Uterus (tissue), 2 donors: ENCODE data around the gene SEC14L1.
A peak's percentile ranks its signal among the peaks of the same experiment; 100 is the strongest.

Source experiments
- POLR2A ChIP-seq, 2 donors: fragments of 450-650 bp; IDR thresholded peaks; one replicate each; pipeline ENCODE4 v1.6.1; 2016; ENCODE audit warnings: antibody characterized with exemption in 2 of 2, mild to moderate bottlenecking in 1 of 2, moderate library complexity in 1 of 2
- TF ChIP-seq, protein P1 (sequence below), 4 experiments: fragments of 200-600 bp in 2 of 4; fragments of 450-650 bp in 2 of 4; sonication (generic) in 2 of 4; IDR thresholded peaks; one replicate each; pipeline ENCODE4 v1.5.1; 2016 to 2019; ENCODE audit warnings: antibody characterized with exemption in 4 of 4, mild to moderate bottlenecking in 2 of 4, moderate library complexity in 1 of 4

DNA sequence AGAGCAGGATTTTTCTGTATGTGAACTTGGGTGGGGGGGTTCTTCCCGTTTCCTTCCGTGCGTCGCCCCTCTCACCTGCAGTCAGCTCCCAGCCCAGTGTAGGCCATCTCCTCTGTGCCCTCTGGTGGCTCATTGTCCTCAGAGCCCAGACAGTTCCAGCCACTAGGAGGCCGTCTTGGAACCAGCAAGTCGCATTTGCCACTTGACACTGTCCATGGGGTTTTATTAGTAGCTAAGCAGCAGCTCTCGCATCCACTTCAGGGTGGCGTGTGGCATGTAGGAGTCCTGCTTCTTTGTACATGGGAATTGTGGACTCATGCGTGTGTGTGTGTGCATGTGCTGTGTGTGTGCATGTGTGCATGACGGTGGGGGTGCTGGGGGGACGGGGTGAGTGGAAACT is 74.0 kb downstream of the SEC14L1 start:
- TF ChIP-seq, protein P1, sequence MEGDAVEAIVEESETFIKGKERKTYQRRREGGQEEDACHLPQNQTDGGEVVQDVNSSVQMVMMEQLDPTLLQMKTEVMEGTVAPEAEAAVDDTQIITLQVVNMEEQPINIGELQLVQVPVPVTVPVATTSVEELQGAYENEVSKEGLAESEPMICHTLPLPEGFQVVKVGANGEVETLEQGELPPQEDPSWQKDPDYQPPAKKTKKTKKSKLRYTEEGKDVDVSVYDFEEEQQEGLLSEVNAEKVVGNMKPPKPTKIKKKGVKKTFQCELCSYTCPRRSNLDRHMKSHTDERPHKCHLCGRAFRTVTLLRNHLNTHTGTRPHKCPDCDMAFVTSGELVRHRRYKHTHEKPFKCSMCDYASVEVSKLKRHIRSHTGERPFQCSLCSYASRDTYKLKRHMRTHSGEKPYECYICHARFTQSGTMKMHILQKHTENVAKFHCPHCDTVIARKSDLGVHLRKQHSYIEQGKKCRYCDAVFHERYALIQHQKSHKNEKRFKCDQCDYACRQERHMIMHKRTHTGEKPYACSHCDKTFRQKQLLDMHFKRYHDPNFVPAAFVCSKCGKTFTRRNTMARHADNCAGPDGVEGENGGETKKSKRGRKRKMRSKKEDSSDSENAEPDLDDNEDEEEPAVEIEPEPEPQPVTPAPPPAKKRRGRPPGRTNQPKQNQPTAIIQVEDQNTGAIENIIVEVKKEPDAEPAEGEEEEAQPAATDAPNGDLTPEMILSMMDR (IDR thresholded peaks at IDR 0.05) = peak in 3 of 4 experiments; percentile 18 to 40 (median 26)
- TF ChIP-seq POLR2A (IDR thresholded peaks at IDR 0.05) = no peak
